ENCODE measurements around the gene SPOPL.

DNA sequence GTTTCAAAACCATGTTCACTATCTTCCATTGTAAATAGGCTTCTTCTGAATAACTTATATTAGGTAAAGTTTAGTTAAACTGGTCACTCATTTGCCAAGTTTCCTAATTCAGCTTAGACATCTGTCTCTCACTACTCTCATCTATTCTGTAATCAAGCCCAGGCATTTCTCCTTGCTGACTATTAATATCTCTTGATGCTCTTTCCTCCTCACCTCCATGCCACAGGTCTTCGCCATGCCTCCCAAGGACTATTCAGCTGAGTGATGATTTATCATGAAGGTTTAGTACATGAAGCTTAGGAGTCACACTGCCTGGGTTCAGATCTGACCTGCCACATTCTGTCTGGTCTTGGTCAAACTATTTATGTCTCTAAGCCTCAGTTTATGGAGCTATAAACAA lies 115.5 kb downstream of the SPOPL start:
- TF ChIP-seq, protein P1, sequence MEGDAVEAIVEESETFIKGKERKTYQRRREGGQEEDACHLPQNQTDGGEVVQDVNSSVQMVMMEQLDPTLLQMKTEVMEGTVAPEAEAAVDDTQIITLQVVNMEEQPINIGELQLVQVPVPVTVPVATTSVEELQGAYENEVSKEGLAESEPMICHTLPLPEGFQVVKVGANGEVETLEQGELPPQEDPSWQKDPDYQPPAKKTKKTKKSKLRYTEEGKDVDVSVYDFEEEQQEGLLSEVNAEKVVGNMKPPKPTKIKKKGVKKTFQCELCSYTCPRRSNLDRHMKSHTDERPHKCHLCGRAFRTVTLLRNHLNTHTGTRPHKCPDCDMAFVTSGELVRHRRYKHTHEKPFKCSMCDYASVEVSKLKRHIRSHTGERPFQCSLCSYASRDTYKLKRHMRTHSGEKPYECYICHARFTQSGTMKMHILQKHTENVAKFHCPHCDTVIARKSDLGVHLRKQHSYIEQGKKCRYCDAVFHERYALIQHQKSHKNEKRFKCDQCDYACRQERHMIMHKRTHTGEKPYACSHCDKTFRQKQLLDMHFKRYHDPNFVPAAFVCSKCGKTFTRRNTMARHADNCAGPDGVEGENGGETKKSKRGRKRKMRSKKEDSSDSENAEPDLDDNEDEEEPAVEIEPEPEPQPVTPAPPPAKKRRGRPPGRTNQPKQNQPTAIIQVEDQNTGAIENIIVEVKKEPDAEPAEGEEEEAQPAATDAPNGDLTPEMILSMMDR (IDR thresholded peaks at IDR 0.05): no peak
- TF ChIP-seq POLR2AphosphoS5 (IDR thresholded peaks at IDR 0.05) (no peak), EP300 (IDR thresholded peaks at IDR 0.05) (no peak)
